HepG2 (cell line): ENCODE results near the gene CCDC122.

ENCODE experiments used
- BCLAF1 ChIP-seq: fragments of 450-650 bp; IDR thresholded peaks from 2 replicates; pipeline ENCODE4 v1.6.1; 2017; ENCODE audit warnings: mild to moderate bottlenecking
- BRF2 ChIP-seq: sonication (generic); formaldehyde crosslinking; IDR thresholded peaks from 2 replicates; pipeline ENCODE4 v1.8.1; 2022; ENCODE audit warnings: mild to moderate bottlenecking, missing genetic modification reagents
- CTCF ChIP-seq: sonication (generic); formaldehyde crosslinking; IDR thresholded peaks from 2 replicates; pipeline ENCODE4 v1.5.0; 2020; ENCODE audit warnings: mild to moderate bottlenecking, missing genetic modification reagents, moderate library complexity
- MED8 ChIP-seq: sonication (generic); formaldehyde crosslinking; IDR thresholded peaks from 2 replicates; pipeline ENCODE4 v1.8.1; 2023; ENCODE audit warnings: mild to moderate bottlenecking, missing genetic modification reagents; ENCODE audit not compliant: insufficient replicate concordance
- SP1 ChIP-seq, 2 experiments: fragments of 450-650 bp in 1 of 2; sonication (generic) in 1 of 2; formaldehyde crosslinking in 1 of 2; IDR thresholded peaks; 2 replicates each; pipeline versions ENCODE4 v1.4.0 to v1.6.1; 2016 to 2020; ENCODE audit warnings: missing genetic modification reagents in 1 of 2
- ZNF879 ChIP-seq: sonication (generic); formaldehyde crosslinking; IDR thresholded peaks from 2 replicates; pipeline ENCODE4 v1.8.1; 2023; ENCODE audit warnings: missing genetic modification reagents

GRCh38 chr13:43787997-43788396 lies 91.5 kb downstream of the CCDC122 start:
- TF ChIP-seq BCLAF1 (no peak), MED8 (CRISPR knock-in tag) (no peak), ZNF879 (CRISPR knock-in tag) (no peak), SP1 (IDR thresholded peaks at IDR 0.05) (no peak), SP1 (CRISPR knock-in tag; IDR thresholded peaks at IDR 0.05) (no peak), BRF2 (CRISPR knock-in tag) (no peak), CTCF (CRISPR knock-in tag) (no peak)
